GM12872 (cell line): ENCODE measurements around the gene YEATS4.

Experiments used
- CTCF ChIP-seq: IDR thresholded peaks from 3 replicates; pipeline ENCODE4 v1.5.1; 2011; ENCODE audit warnings: low read depth, mild to moderate bottlenecking, low read length, moderate library complexity; ENCODE audit not compliant: insufficient read depth

YEATS4 gene

GRCh38 chr12:69385038-69385437 lies 25.5 kb downstream of the YEATS4 start:
- no peak for TF ChIP-seq CTCF

- TF ChIP-seq CTCF: no peak
These were observed 27.4 kb downstream of the YEATS4 start for GRCh38 chr12:69386921-69387320.

- peak; percentile 42; the same call in 2 of the 3 replicates for TF ChIP-seq CTCF
These were observed 28.8 kb downstream of the YEATS4 start for GRCh38 chr12:69388371-69388770.

GRCh38 chr12:69389831-69390230 lies 30.3 kb downstream of the YEATS4 start:
- no peak for TF ChIP-seq CTCF

GRCh38 chr12:69392179-69392928 lies 32.8 kb downstream of the YEATS4 start:
- TF ChIP-seq CTCF: no peak

GRCh38 chr12:69396041-69396440 lies 36.5 kb downstream of the YEATS4 start:
- TF ChIP-seq CTCF: no peak

- no peak for TF ChIP-seq CTCF
These were observed 37.4 kb downstream of the YEATS4 start for GRCh38 chr12:69396963-69397362.

- TF ChIP-seq CTCF: no peak
These were observed 38.4 kb downstream of the YEATS4 start for GRCh38 chr12:69397978-69398377.
